ENCODE data around the gene MYO9B. TPM values are rescaled to one million over a fixed set of nuclear protein-coding genes. Genes with fewer than 3 reads are reported as not detected.

The MYO9B gene
- total RNA-seq, 1 experiment from 2014 or later, result 74.6 TPM

DNA sequence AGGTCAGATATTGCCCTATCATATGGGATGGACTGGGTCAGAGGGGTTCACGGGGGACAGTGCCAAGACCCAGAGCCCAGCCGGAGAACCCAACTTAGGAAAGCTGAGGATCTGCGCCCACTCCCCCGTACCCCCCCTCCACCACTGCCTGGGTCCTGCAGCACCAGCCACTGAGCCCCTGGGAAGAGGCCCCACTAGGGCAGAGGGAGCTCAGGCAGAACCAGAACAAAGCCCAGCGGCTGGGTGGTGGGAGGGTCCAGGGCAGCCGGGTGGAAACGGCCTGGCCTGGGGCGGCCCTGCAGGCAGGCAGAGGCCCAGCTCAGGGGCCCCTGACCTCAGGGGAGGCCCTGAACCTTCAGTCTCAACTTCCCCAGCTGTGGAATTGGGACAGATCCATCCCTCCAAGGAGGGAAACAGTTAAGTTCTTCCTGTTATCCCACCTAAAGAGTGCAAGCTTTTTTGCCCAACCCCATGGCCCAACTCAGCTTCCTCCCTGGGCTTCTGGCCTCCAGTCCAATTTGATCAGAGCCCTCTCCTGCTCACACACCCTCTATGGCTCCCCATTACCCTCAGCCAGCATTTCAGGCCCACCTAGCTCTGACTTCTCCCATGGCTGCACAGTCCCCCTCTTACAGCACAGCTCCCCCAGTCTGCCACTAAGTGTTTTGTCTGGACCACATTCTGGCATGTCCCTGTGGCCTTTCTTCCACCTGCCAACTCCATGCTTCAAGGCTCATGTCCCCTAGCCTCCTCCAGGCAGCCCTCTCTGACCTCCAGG is 167.0 kb downstream of the MYO9B start:
- ChIA-PET CTCF (no interaction called here), RAD21 (ENCODE audit: low non-redundant PET in 1 of 2, low total read pairs in 2 of 2, uncharacterized antibody in 2 of 2, unreplicated experiment in 2 of 2) (no interaction called here), POLR2A (no interaction called here)
- no peak for TF ChIP-seq EZH2phosphoT487 (IDR thresholded peaks at IDR 0.05; ENCODE audit: borderline replicate concordance)
- TF ChIP-seq, protein P1, sequence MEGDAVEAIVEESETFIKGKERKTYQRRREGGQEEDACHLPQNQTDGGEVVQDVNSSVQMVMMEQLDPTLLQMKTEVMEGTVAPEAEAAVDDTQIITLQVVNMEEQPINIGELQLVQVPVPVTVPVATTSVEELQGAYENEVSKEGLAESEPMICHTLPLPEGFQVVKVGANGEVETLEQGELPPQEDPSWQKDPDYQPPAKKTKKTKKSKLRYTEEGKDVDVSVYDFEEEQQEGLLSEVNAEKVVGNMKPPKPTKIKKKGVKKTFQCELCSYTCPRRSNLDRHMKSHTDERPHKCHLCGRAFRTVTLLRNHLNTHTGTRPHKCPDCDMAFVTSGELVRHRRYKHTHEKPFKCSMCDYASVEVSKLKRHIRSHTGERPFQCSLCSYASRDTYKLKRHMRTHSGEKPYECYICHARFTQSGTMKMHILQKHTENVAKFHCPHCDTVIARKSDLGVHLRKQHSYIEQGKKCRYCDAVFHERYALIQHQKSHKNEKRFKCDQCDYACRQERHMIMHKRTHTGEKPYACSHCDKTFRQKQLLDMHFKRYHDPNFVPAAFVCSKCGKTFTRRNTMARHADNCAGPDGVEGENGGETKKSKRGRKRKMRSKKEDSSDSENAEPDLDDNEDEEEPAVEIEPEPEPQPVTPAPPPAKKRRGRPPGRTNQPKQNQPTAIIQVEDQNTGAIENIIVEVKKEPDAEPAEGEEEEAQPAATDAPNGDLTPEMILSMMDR (IDR thresholded peaks at IDR 0.05 in 2 of 3, conservative IDR thresholded peaks at IDR 0.05 in 1 of 3; ENCODE audit: borderline replicate concordance in 1 of 3, insufficient read depth in 1 of 3, low read depth in 2 of 3, low read length in 2 of 3), result no peak
- TF ChIP-seq, protein P2, sequence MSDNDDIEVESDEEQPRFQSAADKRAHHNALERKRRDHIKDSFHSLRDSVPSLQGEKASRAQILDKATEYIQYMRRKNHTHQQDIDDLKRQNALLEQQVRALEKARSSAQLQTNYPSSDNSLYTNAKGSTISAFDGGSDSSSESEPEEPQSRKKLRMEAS (IDR thresholded peaks at IDR 0.05), result no peak
- DNase-seq (ENCODE audit: low read depth, low spot score), result no peak
- Histone ChIP-seq H3K79me2 (ENCODE audit: insufficient read depth, low read length) (peaks cover 47% of the 10 kb centered on the region), H3K9ac (ENCODE audit: low read length) (no peak overlapping the region), H3K4me2 (ENCODE audit: low read length) (peak overlapping the region; percentile 99; the same call in 1 of the 2 replicates), H2AFZ (ENCODE audit: low read depth, low read length, poor library complexity, severe bottlenecking) (no peak overlapping the region), H4K20me1 (ENCODE audit: insufficient read depth) (no peaks in the 10 kb centered on the region), H3K4me1 (ENCODE audit: control insufficient read depth in 1 of 2, insufficient read depth in 2 of 2, low read length in 2 of 2) (peaks cover 29 to 49% of the 10 kb centered on the region in 2 experiments), H3K4me3 (replicated peaks in 1 of 2; ENCODE audit: low read depth in 1 of 2, low read length in 2 of 2) (no peak overlapping the region), H3K36me3 (ENCODE audit: control insufficient read depth in 1 of 2, insufficient read depth in 2 of 2, low read length in 2 of 2) (peaks cover 0 to 4% of the 10 kb centered on the region in 2 experiments; a peak in 1 of 4 replicates), H3K9me3 (ENCODE audit: control insufficient read depth in 1 of 2, insufficient read depth in 1 of 2, low read depth in 1 of 2, low read length in 2 of 2) (no peaks in the 10 kb centered on the region), H3K9me2 (ENCODE audit: insufficient read depth) (no peaks in the 10 kb centered on the region), H3K27ac (ENCODE audit: low read depth, low read length) (peak overlapping the region; percentile 12; the same call in 1 of the 2 replicates), H3K27me3 (ENCODE audit: insufficient read depth, low read length) (no peaks in the 10 kb centered on the region)
- no peak for ATAC-seq
- intact Hi-C loops (cut with micrococcal nuclease), result no loop called here
- BruUV-seq (replicated peaks), result no TSS peak

DNA sequence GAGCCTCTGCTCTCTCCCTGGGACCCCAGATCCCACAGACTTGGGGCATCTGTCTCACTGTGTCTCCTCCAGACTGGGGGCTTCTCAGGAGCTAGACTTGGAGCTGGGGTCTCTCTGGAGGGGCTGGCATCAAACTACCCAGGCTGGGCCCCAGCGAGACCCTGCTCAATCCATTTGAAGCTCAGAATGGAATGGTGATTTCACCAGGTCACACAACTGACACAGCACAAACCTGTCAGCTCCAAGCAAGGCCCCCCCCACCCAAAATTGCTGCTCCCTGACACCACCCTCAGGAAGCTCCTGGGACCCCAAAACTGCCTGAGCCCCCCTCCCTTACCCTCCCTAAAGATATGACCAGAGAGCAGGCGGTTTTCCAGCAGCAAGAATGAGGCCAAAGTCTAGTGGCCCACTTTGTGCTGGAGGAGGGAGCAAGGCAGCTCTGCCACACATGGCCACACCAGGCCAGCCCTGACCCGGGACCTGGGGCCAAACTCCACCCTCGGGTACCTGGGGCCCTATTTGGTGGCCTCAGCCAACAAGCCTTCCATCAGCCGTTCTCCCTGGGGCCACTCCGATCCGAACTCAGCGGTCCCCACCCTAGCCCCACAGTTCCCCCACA is 167.7 kb downstream of the MYO9B start:
- Histone ChIP-seq H3K27me3 (ENCODE audit: insufficient read depth, low read length) (no peaks in the 10 kb centered on the region), H3K9me3 (ENCODE audit: control insufficient read depth in 1 of 2, insufficient read depth in 1 of 2, low read depth in 1 of 2, low read length in 2 of 2) (no peaks in the 10 kb centered on the region), H3K4me1 (ENCODE audit: control insufficient read depth in 1 of 2, insufficient read depth in 2 of 2, low read length in 2 of 2) (peaks cover 36 to 54% of the 10 kb centered on the region in 2 experiments), H3K9me2 (ENCODE audit: insufficient read depth) (no peaks in the 10 kb centered on the region), H2AFZ (ENCODE audit: low read depth, low read length, poor library complexity, severe bottlenecking) (no peak overlapping the region), H3K79me2 (ENCODE audit: insufficient read depth, low read length) (peaks cover 47% of the 10 kb centered on the region), H3K4me3 (replicated peaks in 1 of 2; ENCODE audit: low read depth in 1 of 2, low read length in 2 of 2) (peak overlapping the region; percentile 87 to 94), H3K4me2 (ENCODE audit: low read length) (peak overlapping the region; percentile 99), H3K27ac (ENCODE audit: low read depth, low read length) (peak overlapping the region; percentile 91; the same call in 1 of the 2 replicates), H3K36me3 (ENCODE audit: control insufficient read depth in 1 of 2, insufficient read depth in 2 of 2, low read length in 2 of 2) (peaks cover 0 to 3% of the 10 kb centered on the region in 2 experiments; a peak in 1 of 4 replicates), H4K20me1 (ENCODE audit: insufficient read depth) (no peaks in the 10 kb centered on the region), H3K9ac (ENCODE audit: low read length) (peak overlapping the region; percentile 86)
- BruUV-seq (replicated peaks), result no TSS peak
- ChIA-PET CTCF (no interaction called here), RAD21 (ENCODE audit: low non-redundant PET in 1 of 2, low total read pairs in 2 of 2, uncharacterized antibody in 2 of 2, unreplicated experiment in 2 of 2) (no interaction called here), POLR2A (interaction anchor here (1.7 kb wide), 1 partner anchor 8 kb away, joined by 7 read pairs; no protein-coding TSS in a partner anchor)
- DNase-seq (ENCODE audit: low read depth, low spot score) (no peak), ATAC-seq (no peak)
- intact Hi-C loops (cut with micrococcal nuclease), result no loop called here
- TF ChIP-seq YY1 (IDR thresholded peaks at IDR 0.05; ENCODE audit: extremely low read depth, insufficient replicate concordance, low read depth, low read length), result no peak
- TF ChIP-seq, protein P3, sequence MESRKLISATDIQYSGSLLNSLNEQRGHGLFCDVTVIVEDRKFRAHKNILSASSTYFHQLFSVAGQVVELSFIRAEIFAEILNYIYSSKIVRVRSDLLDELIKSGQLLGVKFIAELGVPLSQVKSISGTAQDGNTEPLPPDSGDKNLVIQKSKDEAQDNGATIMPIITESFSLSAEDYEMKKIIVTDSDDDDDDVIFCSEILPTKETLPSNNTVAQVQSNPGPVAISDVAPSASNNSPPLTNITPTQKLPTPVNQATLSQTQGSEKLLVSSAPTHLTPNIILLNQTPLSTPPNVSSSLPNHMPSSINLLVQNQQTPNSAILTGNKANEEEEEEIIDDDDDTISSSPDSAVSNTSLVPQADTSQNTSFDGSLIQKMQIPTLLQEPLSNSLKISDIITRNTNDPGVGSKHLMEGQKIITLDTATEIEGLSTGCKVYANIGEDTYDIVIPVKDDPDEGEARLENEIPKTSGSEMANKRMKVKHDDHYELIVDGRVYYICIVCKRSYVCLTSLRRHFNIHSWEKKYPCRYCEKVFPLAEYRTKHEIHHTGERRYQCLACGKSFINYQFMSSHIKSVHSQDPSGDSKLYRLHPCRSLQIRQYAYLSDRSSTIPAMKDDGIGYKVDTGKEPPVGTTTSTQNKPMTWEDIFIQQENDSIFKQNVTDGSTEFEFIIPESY (IDR thresholded peaks at IDR 0.05; ENCODE audit: extremely low read depth, insufficient replicate concordance, low read length), result no peak
- TF ChIP-seq TCF7L2 (IDR thresholded peaks at IDR 0.05; ENCODE audit: borderline replicate concordance, extremely low read depth, insufficient read depth, insufficient read length), result no peak
- TF ChIP-seq JUND (IDR thresholded peaks at IDR 0.05), result no peak
- TF ChIP-seq RAD21 (IDR thresholded peaks at IDR 0.05; ENCODE audit: low read depth), result no peak
- no peak for TF ChIP-seq POLR2A (IDR thresholded peaks at IDR 0.05; ENCODE audit: borderline replicate concordance, extremely low read depth, insufficient read depth, insufficient read length)

Measured in HCT116 (cell line).